GM19397 (cell line): ENCODE data around the gene TFR2.

ENCODE experiments used
- ATAC-seq: cut with Tn5 transposase; IDR thresholded peaks from one replicate; pipeline ENCODE4 v1.9.1; 2021; ENCODE audit warnings: mild to moderate bottlenecking, moderate library complexity; ENCODE audit not compliant: unreplicated experiment

TFR2 gene

GRCh38 chr7:100654908-100655831 lies 13.8 kb upstream of the TFR2 start:
- no peak for ATAC-seq

GRCh38 chr7:100649826-100650565 lies 8.6 kb upstream of the TFR2 start:
- ATAC-seq, result no peak

- no peak for ATAC-seq
Measured at GRCh38 chr7:100642534-100642907, 1.2 kb upstream of the TFR2 start.

- ATAC-seq, result no peak
Measured at GRCh38 chr7:100641860-100642533, 645 bp upstream of the TFR2 start.

GRCh38 chr7:100640517-100641440 lies 573 bp downstream of the TFR2 start:
- ATAC-seq, result no peak

- no peak for ATAC-seq
Measured at GRCh38 chr7:100639995-100640516, 1.3 kb downstream of the TFR2 start.

- no peak for ATAC-seq
Measured at GRCh38 chr7:100632951-100633717, 8.2 kb downstream of the TFR2 start.

- no peak for ATAC-seq
Measured at GRCh38 chr7:100630066-100630465, 11.3 kb downstream of the TFR2 start.

- ATAC-seq, result no peak
Measured at GRCh38 chr7:100629117-100629716, 12.1 kb downstream of the TFR2 start.

- ATAC-seq, result no peak
Measured at GRCh38 chr7:100627238-100627549, 14.2 kb downstream of the TFR2 start.

GRCh38 chr7:100626530-100627237 lies 14.7 kb downstream of the TFR2 start:
- peak; percentile 88 for ATAC-seq

- ATAC-seq, result no peak
Measured at GRCh38 chr7:100626055-100626454, 15.3 kb downstream of the TFR2 start.

GRCh38 chr7:100623951-100624824 lies 17.2 kb downstream of the TFR2 start:
- no peak for ATAC-seq

GRCh38 chr7:100621554-100621953 lies 19.8 kb downstream of the TFR2 start:
- no peak for ATAC-seq

- ATAC-seq, result no peak
Measured at GRCh38 chr7:100620804-100621203, 20.5 kb downstream of the TFR2 start.

- no peak for ATAC-seq
Measured at GRCh38 chr7:100620239-100620638, 21.1 kb downstream of the TFR2 start.

- no peak for ATAC-seq
Measured at GRCh38 chr7:100614308-100614861, 27.0 kb downstream of the TFR2 start.
